ENCODE results near the gene UBTF. TPM values are rescaled to one million over a fixed set of nuclear protein-coding genes. Genes with fewer than 3 reads are reported as not detected.

Gene UBTF
- total and polyA plus RNA-seq, 9 of the 15 experiments (the other 6 are each of a cell fraction or from before 2014, with no cell fraction given), result 1.2 to 113 (median 83.6) TPM

DNA sequence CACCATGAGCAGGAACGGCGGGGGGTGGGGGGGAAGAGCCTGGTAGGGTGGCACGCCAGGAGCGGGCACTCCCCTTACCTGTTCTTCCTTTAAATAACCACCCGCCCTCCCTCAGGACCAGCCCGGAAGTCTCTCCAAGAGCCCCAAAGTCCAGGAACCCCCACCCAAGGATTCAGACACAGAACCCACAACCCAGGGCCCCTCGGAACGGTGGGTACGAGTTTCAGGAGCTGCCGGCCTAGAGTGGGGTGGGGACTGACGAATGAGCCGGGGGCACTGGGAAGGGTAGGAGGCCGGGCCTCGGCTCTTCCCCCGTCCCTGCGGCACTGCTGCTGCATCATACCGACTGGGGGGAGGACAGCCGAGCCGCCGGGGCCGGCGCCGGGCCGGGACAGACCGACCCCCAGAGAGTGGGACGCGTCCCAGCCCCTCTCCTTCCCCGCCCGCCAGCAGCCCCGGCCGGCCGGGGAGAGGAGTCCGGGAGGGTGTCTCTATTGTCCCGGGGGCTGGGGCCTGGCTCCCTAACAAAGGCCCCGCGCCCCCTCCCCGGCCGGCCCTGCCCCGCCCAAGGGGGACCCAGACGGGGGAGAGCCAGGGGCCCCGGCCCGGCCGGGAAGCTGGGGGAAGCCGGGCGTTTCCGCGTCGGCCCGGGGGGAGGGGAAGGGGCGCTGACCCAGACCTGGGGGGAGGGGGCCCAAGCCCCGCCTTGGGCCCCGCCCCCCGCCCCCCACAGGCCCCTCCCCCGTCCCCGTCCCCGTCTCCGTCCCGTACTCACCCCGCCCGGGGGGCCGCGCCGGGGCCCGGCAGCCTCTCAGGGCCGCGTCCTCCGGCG, 20.5 kb downstream of the UBTF start (continued):
- TF ChIP-seq ZNF436 (CRISPR knock-in tag; IDR thresholded peaks at IDR 0.05), result no peak
- TF ChIP-seq TCF7 (IDR thresholded peaks at IDR 0.05; ENCODE audit: borderline replicate concordance), result no peak
- TF ChIP-seq MEIS2 (IDR thresholded peaks at IDR 0.05; ENCODE audit: partially characterized antibody), result no peak
- TF ChIP-seq EHMT2 (IDR thresholded peaks at IDR 0.05), result no peak
- TF ChIP-seq, protein P1, sequence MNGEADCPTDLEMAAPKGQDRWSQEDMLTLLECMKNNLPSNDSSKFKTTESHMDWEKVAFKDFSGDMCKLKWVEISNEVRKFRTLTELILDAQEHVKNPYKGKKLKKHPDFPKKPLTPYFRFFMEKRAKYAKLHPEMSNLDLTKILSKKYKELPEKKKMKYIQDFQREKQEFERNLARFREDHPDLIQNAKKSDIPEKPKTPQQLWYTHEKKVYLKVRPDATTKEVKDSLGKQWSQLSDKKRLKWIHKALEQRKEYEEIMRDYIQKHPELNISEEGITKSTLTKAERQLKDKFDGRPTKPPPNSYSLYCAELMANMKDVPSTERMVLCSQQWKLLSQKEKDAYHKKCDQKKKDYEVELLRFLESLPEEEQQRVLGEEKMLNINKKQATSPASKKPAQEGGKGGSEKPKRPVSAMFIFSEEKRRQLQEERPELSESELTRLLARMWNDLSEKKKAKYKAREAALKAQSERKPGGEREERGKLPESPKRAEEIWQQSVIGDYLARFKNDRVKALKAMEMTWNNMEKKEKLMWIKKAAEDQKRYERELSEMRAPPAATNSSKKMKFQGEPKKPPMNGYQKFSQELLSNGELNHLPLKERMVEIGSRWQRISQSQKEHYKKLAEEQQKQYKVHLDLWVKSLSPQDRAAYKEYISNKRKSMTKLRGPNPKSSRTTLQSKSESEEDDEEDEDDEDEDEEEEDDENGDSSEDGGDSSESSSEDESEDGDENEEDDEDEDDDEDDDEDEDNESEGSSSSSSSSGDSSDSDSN (IDR thresholded peaks at IDR 0.05; ENCODE audit: borderline replicate concordance in 1 of 2, low read depth in 2 of 2, low read length in 2 of 2), result 0 out of 4 replicates have a peak, but pooled peaks have one; percentile 29 to 40
- no peak for TF ChIP-seq KLF16 (IDR thresholded peaks at IDR 0.05)

Data from K562 (cell line).